EL (cell line): Measurements from ENCODE around the gene CFAP20DC.
"Not testable (repeated sequence)": the region's sequence is repeated elsewhere in the genome, so short reads cannot be mapped to it uniquely, and the experiment has no call there.

Source experiments
- DNase-seq: peaks from one replicate; pipeline ENCODE4 v3.0.0-alpha.2; 2016

Gene CFAP20DC

GRCh38 chr3:58864480-58864879 lies 185.3 kb downstream of the CFAP20DC start:
- no peak for DNase-seq

- DNase-seq, result no peak
These were observed 186.6 kb downstream of the CFAP20DC start for GRCh38 chr3:58863206-58863605.

- no peak for DNase-seq
These were observed 188.3 kb downstream of the CFAP20DC start for GRCh38 chr3:58861551-58861950.

GRCh38 chr3:58858126-58858525 lies 191.7 kb downstream of the CFAP20DC start:
- DNase-seq, result no peak

- DNase-seq, result no peak
These were observed 192.4 kb downstream of the CFAP20DC start for GRCh38 chr3:58857402-58857801.

- no peak for DNase-seq
These were observed 201.0 kb downstream of the CFAP20DC start for GRCh38 chr3:58848826-58849225.

- not testable (repeated sequence) for DNase-seq
These were observed 207.6 kb downstream of the CFAP20DC start for GRCh38 chr3:58842050-58842747.

- DNase-seq, result no peak
These were observed 208.9 kb downstream of the CFAP20DC start for GRCh38 chr3:58840949-58841348.

- no peak for DNase-seq
These were observed 209.9 kb downstream of the CFAP20DC start for GRCh38 chr3:58839964-58840363.

- DNase-seq, result no peak
These were observed 210.6 kb downstream of the CFAP20DC start for GRCh38 chr3:58839187-58839586.

GRCh38 chr3:58837856-58838255 lies 212.0 kb downstream of the CFAP20DC start:
- peak; percentile 32 for DNase-seq

- no peak for DNase-seq
These were observed 212.5 kb downstream of the CFAP20DC start for GRCh38 chr3:58837141-58837843.

- peak; percentile 60 for DNase-seq
These were observed 214.7 kb downstream of the CFAP20DC start for GRCh38 chr3:58835086-58835485.

- DNase-seq, result no peak
These were observed 216.3 kb downstream of the CFAP20DC start for GRCh38 chr3:58833491-58833890.

GRCh38 chr3:58829321-58830000 lies 220.4 kb downstream of the CFAP20DC start:
- DNase-seq, result no peak

- no peak for DNase-seq
These were observed 225.0 kb downstream of the CFAP20DC start for GRCh38 chr3:58824777-58825176.

GRCh38 chr3:58824285-58824684 lies 225.5 kb downstream of the CFAP20DC start:
- peak; percentile 60 for DNase-seq

GRCh38 chr3:58806551-58807244 lies 243.1 kb downstream of the CFAP20DC start:
- DNase-seq, result not testable (repeated sequence)

GRCh38 chr3:58804914-58805313 lies 244.9 kb downstream of the CFAP20DC start:
- DNase-seq, result no peak

GRCh38 chr3:58801541-58801940 lies 248.3 kb downstream of the CFAP20DC start:
- no peak for DNase-seq

GRCh38 chr3:58800940-58801339 lies 248.9 kb downstream of the CFAP20DC start:
- no peak for DNase-seq

- no peak for DNase-seq
These were observed 249.8 kb downstream of the CFAP20DC start for GRCh38 chr3:58800032-58800431.

- DNase-seq, result no peak
These were observed 250.6 kb downstream of the CFAP20DC start for GRCh38 chr3:58799271-58799670.
